HG03457 (cell line): ENCODE data around the gene NIPAL3.
A peak's percentile ranks its signal among the peaks of the same experiment; 100 is the strongest.

Experiments
- ATAC-seq: cut with Tn5 transposase; IDR thresholded peaks from one replicate; pipeline ENCODE4 v1.9.1; 2021; ENCODE audit warnings: moderate number of reproducible peaks; ENCODE audit not compliant: unreplicated experiment

NIPAL3 gene

DNA sequence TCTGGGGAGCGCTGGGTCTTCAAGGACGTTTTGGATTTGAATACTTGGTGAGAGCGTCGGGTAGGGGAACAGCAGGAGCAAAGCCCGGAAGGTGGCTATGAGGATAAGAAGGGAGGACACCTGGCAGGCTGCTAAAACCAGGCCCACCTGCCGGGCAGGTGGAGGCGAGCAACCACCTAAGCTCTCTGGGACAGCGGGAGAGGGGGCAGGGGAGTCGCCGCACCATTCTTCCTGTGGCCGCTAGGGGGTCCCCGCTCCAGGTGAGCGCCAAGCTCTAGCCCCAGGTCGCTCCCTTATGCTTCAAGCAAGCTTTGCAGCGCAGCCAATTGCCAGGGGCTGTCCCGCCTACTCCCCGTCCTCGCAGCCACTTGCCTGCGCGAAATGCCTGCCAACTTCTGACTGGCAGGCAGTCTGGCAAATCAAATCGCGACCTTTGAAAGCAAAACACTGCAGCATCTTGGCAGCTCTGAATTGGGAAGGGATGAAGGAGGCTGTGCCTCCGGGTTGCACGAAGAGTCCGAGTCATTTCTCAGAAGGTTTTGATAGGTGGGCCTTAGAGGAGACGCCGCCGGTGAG lies at the start of gene NIPAL3:
TSS of gene NIPAL3 (plus strand) at position 469 of the 576 bp plus-strand sequence. CDS start 3,746 bp downstream, outside the sequence.
- peak; percentile 79 for ATAC-seq

DNA sequence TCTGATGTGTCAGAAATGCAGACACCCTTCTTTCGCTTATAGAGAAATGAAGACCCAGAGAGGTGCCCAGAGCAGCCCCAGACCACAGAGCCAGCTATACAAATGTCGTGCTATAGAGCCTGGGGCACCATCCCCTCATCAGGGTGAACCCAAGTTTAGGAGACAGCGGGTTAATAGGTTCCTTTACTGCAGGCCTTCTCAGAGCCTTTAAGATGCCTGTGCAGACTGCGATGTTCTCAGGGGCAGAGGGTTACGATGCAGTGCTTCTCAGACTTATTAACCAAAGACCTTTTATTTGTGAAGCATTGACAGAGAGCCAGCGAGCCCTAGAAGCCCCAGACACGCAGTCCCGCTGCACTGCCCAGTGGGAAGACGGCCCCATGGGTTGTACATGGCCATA lies 48.9 kb upstream of the NIPAL3 start:
- ATAC-seq, result no peak

DNA sequence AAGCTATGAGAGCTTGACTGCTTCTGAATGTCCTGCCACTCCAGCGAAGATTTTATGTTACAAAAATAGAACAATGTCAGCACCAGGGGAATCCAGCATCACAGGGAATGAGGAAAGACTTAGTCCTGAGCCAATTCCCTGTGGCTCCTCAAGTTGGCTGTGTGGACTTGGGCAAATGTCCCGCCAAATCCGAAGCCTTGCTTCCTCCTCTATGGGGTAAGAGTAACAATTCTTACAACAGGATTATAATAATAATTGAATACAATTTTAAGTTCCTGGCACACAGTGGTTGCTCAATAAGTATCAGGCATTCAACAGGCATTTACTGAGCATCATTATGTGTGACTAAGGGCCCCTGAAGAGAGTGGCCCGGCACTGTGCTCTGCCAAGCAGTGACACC lies 46.4 kb upstream of the NIPAL3 start:
- ATAC-seq, result no peak

DNA sequence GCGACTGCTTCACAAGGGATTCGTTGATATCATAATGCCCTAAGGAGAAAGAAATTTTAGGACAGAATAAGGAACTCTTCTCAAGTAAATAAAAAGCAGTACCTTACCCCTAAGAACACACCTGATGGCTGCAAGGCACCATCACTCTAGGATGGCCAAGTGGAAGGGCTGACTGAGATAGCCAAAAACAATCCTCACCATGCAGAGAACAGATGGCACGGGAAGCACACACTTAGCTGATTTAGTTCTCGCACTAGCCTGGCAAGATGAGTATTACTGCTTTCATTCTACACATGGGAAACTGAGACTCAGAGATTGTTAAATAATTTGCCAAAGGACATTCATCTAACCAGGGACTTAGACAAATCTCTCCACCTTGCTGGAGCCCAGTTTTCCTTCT lies 45.8 kb upstream of the NIPAL3 start:
- no peak for ATAC-seq

DNA sequence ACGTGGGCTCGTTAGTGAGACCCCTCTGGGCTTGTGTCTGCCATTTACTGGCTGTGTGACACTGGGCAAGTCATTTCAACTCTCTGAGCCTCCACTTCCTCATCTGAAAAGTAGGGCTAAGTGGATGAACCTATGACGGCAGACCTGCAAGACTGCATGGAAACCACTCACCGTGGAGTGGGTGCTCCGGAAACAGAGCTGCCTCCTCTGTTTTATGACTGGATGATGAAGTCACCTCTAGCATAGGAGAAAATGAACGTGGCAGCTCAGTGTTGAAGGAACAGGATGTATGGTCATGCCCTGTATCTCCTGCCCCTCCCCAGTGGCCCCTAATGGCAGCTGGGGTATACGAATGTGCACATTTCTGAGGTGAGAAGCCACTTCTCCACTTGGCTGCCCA lies 42.6 kb upstream of the NIPAL3 start:
- no peak for ATAC-seq

DNA sequence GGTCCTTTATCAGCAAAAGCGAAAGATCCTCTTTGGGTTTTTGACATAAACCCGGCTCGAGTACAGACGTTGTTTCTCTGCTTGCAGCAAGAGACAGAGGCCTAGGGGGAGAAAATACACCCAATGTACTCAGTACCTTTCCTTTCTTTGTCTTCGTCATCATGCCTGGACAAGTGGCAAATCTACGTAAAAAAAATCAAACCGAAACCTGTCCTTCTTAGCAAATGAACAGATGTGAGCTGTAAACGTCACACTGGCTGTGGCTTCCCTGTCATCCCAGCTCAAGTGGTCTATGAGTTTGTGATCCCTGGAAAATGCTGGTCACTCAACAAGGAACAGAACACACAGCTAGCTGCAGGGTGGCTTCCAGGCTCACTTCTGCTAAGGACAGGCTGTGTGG lies 41.9 kb upstream of the NIPAL3 start:
- ATAC-seq, result no peak

DNA sequence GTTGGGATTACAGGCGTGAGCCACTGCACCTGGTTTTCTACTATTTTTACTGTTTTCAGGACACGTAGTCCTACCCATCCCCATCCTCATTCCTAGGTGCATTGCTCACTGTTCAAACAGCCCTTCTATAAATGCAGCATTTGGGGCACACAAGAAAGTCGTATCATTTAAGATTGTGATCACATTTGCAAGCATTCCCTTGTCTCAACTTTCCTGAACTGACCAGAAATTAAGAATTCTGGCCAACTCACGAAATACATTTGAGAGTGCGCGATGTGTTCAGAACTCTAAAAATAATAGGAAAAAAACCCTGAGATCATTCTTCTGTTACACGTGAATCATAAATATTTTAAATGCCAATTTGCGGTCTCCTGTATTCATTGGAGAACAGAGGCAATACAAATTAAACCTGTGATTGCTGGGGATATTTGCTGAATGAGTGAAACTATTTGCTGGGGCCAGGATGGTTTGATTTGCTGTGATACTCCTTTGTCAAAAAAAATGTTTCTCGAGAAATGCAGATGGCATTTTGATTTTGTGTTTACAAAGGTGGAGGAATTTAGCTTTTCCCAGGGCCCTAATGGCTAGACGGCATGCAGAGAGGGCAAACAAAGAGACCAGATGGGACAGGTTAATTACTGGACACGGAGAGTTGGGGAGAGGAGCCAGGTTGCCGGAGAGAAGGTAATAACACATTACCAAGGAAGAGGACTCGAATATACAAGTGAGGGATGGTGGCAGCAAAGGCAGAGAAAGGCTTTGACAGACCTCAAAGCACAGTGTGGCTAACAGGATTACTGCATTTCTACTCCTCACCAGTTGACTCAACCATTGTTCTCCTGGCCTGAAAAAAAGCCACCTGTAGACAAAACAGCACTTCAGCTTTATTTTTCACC lies 40.5 kb upstream of the NIPAL3 start:
- ATAC-seq, result no peak

DNA sequence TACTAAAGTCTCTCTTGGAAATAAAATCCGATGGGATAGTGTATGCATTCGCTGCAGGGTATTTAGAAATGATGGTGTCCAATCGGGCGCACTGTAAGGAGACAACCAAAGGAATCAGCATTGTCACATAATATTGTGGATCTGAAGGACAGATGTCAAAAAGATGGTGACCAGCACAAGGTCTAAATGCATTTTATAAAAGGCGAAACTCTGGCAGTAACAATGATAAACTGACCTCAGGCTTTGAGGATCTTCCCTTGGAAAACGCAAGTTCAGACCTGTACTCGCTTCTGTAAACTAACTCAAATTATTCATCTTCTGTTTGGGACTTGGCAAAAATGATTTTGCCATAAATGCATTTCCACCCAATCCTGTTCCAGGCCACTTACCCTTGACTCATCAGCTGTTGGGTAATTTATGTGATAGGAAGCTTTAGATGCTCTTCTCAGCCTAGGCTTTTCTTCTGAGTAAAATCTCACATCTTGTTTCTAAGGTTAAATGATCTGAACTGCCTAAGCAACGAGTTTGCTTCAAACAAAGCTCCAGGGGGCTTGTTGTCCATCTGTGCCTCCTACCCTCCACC lies 35.8 kb upstream of the NIPAL3 start:
- no peak for ATAC-seq

DNA sequence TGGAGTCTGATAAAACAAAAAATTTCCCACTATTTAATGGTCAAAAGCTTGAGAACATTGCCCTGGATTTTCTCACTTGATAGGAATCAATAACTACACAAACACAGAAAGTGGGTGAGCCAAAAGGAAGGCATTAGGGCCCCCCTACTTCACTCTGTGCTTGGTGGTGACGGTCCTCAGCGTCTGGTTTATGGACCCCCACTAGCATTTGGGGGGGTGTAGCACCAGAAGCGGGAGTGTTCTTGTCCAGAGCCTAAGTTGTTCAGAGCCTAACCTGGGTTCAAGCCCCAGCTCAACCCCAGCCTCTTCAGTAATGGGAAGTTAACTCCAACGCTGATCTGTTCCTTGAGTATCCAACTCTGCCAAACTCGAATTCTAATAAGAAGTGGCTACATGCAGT lies 35.1 kb upstream of the NIPAL3 start:
- no peak for ATAC-seq

DNA sequence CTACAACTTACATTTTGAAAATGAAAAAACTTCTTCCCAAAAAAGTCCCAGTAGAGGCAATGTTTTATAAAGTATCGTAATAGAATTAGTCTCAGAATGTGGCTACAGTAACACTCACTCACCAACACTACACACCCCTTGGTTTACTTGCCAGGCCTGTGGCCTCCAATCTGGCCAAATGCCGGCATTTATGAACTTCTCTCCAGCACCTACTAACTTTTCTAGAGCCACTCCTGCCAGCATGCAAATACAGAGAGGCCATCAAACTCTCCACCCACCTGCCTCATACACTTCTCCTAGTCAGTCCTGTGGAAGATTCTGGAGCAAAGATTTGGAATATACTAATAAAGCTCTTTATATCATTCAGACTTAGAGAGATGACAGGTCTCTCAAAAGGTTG lies 34.3 kb upstream of the NIPAL3 start:
- ATAC-seq, result no peak

DNA sequence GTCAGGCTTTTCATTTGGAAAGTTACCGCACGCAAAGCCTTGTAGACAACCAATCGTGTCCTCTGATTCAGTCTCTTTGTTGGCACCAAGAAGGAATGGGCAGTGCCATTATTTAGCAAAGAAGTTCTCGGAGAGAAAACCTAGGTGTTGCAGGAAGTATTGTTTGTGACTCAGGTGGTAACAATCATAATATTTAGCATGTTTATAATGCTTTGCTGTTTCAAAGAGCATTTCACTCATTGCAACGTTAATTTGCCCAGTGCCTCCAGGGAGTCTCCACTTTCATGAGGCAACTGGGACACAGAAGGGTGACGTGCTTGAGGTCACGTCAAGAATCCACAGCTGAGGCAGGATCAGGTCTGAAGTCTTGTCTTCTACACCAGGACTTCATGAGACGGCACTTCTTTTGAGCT lies 33.4 kb upstream of the NIPAL3 start:
- no peak for ATAC-seq

DNA sequence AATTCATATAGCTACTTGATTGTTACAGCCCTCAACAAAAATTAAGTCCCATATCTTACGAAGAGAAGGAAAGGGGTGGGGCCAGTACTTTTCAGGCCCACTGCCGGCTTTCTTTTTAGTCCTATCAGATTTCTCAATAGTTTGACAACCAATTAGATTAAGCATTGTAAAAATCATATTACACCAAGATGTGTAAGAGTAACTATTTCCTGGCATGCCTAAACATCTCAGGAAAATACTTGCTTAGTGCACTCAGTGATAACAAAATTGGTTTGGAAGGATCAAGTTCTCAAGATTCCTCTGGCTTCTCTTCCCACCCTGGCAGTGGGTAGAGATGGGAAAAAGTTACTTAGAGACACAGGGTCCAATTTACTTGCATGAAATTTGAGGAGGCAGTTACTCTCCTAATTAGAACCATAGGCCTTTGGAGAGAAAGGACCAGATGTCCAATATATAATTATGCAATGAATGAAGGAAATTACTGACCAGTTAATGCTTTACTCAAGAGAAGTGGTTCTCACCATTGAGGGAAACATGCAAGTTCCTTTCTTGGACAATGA lies 32.1 kb upstream of the NIPAL3 start:
- no peak for ATAC-seq

DNA sequence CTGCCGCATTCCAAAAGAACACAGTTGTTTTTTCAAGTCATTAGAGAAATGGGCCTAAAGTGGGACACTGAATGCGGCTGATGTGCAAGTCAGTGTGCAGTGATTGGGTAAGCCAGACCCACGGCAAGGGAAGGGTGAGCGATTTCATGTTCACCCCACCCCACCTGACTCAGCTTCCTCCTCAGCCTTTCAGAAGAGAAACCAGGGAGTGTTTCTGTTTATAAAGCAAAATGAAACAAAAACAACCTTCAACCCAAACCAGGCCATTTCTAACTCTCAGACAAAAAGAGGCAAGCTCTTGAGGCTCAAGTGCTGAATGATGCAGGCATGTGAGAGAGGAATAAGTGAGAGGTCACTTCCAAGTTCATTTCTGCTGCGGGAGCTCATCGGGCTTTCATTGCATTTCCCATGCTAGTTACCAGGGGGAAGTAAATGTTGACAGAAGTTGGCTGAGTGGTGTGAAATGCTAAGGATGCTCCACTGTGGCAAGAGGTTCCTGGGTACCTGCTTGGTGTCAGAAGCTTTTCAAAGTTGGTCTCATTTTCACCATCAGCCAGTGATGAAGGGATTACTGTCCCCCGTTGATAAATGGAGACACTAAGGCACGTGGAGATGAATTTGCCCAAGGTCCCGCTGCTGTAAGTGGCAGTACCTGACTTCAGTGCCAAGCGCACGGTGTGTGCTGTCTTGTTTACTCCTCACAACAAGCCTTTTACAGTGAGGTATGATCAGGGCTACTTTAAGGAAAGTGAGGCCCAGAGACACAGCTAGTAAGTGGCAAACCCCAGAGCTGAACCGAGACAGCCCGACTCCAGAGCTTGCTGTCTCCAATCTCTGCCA lies 31.1 kb upstream of the NIPAL3 start:
- ATAC-seq, result no peak

DNA sequence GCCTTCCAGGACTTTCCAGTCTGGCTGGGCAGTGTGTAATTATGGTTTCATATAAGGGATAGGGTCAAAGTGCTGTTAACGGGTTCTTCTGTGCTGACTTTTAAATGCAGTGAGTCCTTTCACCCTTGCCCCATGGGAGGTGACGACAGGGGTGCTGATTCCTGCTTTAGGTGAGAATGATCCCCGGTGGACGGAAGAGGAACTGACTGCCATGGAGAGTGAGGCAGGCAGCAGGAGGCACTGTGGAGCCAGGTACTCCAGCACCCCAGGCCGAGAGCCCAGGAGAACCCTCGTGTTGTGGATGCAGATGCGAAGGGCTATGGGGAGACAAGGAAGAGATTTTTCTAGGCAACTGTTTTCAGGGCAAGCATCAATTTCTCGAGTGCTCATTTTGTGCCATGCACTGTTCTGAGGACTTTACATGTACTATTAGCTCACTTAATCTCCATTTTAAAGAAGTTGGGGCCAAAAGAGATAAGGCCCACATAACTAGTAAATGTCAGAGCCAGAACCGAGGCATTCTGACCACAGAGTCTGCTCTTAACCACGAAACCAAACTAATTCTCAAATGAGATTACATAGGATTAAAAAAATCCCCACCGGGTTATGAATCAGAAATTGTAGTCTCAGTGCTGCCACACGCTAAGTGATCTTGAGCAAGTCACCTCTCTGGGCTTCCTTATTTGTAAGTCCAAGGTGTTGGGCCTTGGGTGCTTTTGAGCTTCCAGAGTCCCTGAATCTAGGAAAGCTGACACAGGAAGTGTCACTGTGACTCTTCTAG lies 30.3 kb upstream of the NIPAL3 start:
- ATAC-seq, result no peak

DNA sequence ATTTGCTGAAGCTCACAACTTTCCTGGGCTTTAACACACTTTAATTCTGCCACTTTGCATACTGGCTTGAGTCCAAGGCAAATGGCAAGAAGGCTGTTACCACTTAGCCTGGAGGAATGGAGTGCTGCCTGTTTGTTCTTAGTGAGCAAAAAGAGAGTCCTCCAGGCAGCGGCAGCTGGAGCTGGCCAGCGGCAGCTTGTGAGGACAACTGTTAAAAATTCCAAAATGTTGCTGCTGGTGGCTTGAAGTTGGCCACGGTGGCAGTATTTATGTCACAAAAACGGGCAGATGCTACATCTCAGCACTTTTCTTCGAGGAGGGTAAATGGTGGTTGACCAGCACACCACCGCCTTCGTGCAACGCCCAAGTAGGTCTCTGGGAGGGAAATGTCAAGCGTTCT lies 29.4 kb upstream of the NIPAL3 start:
- ATAC-seq, result no peak

DNA sequence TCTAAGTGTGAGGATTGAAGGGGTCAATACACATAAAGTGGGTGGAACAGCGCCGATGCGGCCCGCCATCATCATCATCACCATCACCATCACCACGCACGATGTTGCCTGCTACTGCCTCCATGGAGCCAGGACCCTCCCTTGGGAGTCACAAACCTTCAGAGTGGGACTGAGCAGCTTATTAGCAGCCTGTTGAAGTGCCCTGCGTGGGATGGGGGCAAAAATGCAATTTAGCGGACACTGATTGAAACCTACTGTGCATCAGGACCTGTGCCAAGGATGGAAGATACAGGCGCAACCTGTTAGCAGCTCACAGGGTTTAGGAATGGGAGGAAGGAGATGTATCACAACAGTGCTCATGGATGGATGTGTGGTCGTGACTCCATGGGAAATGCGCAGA lies 28.7 kb upstream of the NIPAL3 start:
- ATAC-seq, result no peak

DNA sequence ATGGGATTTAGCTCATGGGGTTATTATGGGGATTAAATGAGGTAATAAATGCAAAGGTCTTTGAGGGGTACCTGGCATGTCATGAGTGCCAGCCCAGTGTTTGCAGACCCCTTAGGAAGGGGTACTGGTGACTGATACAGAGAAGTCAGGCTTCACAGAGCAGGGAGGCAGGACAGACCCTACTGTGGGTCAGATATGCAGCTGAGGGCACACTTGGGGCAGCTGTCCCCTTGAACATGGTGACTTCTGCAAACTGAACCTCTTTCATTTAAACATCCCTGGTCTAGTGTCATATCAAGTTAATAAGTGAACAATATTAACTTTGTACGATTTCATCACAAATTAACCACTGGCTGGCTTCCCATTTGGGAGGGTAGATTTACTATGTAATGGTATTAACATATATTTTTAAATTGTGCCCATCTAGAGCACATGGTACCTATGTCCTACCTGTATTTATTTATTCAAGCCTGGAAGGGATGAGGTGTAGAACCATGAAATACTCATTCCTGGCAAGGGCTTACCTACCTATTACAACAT lies 27.9 kb upstream of the NIPAL3 start:
- ATAC-seq, result no peak

DNA sequence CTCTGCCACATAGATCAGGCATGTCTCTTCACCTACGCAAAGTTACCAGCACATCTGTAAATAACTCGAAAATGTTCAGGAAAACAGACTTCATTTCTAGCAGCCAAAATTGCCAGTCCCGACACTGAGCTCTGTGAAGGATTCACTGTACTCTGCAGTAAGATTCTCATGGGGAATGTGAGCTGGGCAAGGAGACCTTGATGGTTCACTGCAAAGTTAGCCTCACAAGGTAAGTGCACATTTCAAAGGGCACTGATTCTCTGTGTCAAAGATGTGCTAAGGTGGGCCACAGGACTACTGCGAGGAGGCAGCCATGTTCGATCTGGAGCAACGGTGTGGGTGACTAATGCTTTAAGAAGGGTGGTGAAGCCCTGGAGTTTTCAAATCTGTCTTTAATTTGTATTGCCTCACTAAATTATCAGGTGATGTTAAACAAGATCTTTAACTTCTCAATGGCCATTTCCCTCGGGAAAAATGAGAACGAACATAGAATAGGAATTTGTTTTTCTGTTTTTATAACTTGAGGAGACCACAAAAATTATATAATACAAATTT lies 27.2 kb upstream of the NIPAL3 start:
- ATAC-seq, result no peak

DNA sequence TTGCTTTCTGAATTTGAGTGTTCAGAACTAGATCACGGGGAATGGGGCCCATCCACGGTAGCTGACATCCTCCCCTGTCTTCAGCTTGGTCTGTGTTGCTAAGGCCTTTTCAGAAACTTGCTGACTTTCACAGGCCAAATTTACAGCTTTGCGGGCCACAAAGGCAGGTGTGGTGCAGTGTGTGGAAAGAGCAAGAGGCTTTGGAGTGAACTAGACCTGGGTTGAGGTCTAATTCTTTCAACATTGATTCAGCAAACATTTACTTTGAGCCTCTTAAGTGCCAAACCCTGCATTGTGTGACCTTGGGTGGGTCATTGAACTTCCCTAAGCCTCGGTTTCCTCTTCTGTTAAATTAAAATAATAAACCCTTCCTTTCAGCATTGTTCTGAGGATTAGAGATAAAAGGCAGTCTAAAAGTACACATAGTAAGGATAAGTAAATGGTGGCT lies 26.3 kb upstream of the NIPAL3 start:
- ATAC-seq, result no peak
